ENCODE measurements around the gene TRAT1. TPM values are rescaled to one million over a fixed set of nuclear protein-coding genes. Genes with fewer than 3 reads are reported as not detected.

Gene TRAT1
- total RNA-seq, 1 experiment from 2014 or later: not detected

- H3K9me3 ChIP-seq (replicated peaks): no peaks in the 10 kb centered on the region
- H3K4me3 ChIP-seq: no peak overlapping the region
- DNase-seq (ENCODE audit: low read depth in 1 of 2, low spot score in 2 of 2): no peak
- H3K36me3 ChIP-seq: no peaks in the 10 kb centered on the region
- H3K27me3 ChIP-seq (replicated peaks): no peaks in the 10 kb centered on the region
- no peaks in the 10 kb centered on the region for H3K4me1 ChIP-seq (replicated peaks)
- H3K27ac ChIP-seq: no peak overlapping the region
Observed at GRCh38 chr3:108830991-108831614, 8.5 kb downstream of the TRAT1 start.

- Histone ChIP-seq H3K27me3 (replicated peaks) (no peaks in the 10 kb centered on the region), H3K4me3 (no peak overlapping the region), H3K9me3 (replicated peaks) (no peaks in the 10 kb centered on the region), H3K4me1 (replicated peaks) (no peaks in the 10 kb centered on the region), H3K27ac (no peak overlapping the region), H3K36me3 (no peaks in the 10 kb centered on the region)
- no peak for DNase-seq (ENCODE audit: low read depth in 1 of 2, low spot score in 2 of 2)
Observed at GRCh38 chr3:108833611-108834010, 11.0 kb downstream of the TRAT1 start.

- H3K36me3 ChIP-seq: no peaks in the 10 kb centered on the region
- H3K27me3 ChIP-seq (replicated peaks): no peaks in the 10 kb centered on the region
- no peak overlapping the region for H3K27ac ChIP-seq
- H3K9me3 ChIP-seq (replicated peaks): no peaks in the 10 kb centered on the region
- no peak overlapping the region for H3K4me3 ChIP-seq
- no peak for DNase-seq (ENCODE audit: low read depth in 1 of 2, low spot score in 2 of 2)
- no peaks in the 10 kb centered on the region for H3K4me1 ChIP-seq (replicated peaks)
Observed at GRCh38 chr3:108834551-108834950, 12.0 kb downstream of the TRAT1 start.

- Histone ChIP-seq H3K9me3 (replicated peaks) (no peaks in the 10 kb centered on the region), H3K36me3 (no peaks in the 10 kb centered on the region), H3K4me3 (no peak overlapping the region), H3K4me1 (replicated peaks) (no peaks in the 10 kb centered on the region), H3K27me3 (replicated peaks) (no peaks in the 10 kb centered on the region), H3K27ac (no peak overlapping the region)
- DNase-seq (ENCODE audit: low read depth in 1 of 2, low spot score in 2 of 2): no peak
Observed at GRCh38 chr3:108835101-108835500, 12.5 kb downstream of the TRAT1 start.

- Histone ChIP-seq H3K27me3 (replicated peaks) (no peaks in the 10 kb centered on the region), H3K4me1 (replicated peaks) (no peaks in the 10 kb centered on the region), H3K36me3 (no peaks in the 10 kb centered on the region), H3K9me3 (replicated peaks) (no peaks in the 10 kb centered on the region), H3K27ac (no peak overlapping the region), H3K4me3 (no peak overlapping the region)
- DNase-seq (ENCODE audit: low read depth in 1 of 2, low spot score in 2 of 2): no peak
Observed at GRCh38 chr3:108838436-108838835, 15.8 kb downstream of the TRAT1 start.

DNA sequence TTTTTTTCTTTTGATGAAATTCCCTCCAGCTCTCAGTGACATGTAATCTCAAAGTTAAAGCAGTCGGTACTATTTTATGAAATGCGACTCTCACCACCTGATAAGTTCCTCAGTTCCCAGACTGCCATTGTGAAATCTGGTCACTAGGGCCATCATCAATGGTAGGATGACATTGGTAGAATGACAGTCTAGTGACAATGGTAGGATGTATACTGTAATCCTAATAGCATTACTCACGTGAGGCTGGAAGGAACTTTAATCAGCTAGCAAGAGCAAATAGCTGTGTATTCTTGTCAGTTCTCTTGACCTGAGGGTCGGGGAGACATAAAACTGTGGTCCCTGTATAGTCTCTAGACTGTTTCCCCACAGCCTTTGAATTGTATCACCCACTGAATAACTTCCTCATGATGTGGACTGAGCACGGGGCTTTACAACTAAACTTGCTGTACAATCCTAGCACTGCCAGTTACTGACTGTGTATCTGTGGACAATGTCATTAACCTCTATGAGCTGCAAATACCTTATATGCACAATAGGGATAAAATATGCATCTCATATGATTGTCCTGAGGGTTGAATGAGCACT is 23.2 kb downstream of the TRAT1 start:
- no peak overlapping the region for H3K27ac ChIP-seq
- no peaks in the 10 kb centered on the region for H3K27me3 ChIP-seq (replicated peaks)
- H3K9me3 ChIP-seq (replicated peaks): no peaks in the 10 kb centered on the region
- H3K4me3 ChIP-seq: no peak overlapping the region
- H3K36me3 ChIP-seq: no peaks in the 10 kb centered on the region
- DNase-seq (ENCODE audit: low read depth in 1 of 2, low spot score in 2 of 2): no peak
- H3K4me1 ChIP-seq (replicated peaks): no peaks in the 10 kb centered on the region

DNA sequence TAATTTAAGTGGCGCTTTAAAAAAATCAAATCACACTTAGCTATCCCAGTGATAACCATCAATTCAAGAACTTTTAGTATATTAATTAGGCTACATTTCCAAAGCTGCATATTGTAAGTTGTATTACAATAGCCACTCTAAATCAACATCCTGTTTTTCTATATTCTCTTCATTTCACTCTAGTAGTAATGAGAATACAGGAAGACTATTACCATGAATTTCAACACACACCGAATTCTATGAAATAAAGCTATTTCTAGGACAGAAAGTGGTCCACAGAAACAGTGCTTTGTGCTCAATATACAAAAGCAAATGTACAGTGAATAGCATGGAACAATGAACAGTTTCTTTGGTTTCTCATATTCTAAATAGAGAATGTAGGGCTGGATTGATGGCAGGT is 24.6 kb downstream of the TRAT1 start:
- no peaks in the 10 kb centered on the region for H3K36me3 ChIP-seq
- no peak for DNase-seq (ENCODE audit: low read depth in 1 of 2, low spot score in 2 of 2)
- H3K4me3 ChIP-seq: no peak overlapping the region
- H3K27me3 ChIP-seq (replicated peaks): no peaks in the 10 kb centered on the region
- H3K4me1 ChIP-seq (replicated peaks): no peaks in the 10 kb centered on the region
- H3K9me3 ChIP-seq (replicated peaks): no peaks in the 10 kb centered on the region
- no peak overlapping the region for H3K27ac ChIP-seq

DNA sequence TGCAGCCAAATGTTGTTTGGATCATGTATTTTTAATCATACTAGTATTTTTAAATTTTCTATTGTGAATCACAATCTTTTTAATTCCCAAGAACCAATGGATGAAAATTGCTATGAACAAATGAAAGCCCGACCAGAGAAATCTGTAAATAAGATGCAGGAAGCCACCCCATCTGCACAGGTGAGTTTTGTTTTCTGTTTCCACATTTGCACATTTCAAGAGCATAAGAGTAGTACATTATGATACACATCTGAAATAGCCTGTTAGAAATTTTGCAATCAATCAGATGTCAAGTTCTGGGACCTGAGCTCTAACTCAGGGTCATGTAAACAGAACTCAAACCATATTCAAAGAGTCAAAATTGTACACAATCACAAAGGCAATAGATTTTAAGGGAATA is 26.5 kb downstream of the TRAT1 start:
- Histone ChIP-seq H3K27me3 (replicated peaks) (no peaks in the 10 kb centered on the region), H3K27ac (no peak overlapping the region), H3K4me1 (replicated peaks) (no peaks in the 10 kb centered on the region), H3K4me3 (no peak overlapping the region), H3K9me3 (replicated peaks) (no peaks in the 10 kb centered on the region), H3K36me3 (no peaks in the 10 kb centered on the region)
- DNase-seq (ENCODE audit: low read depth in 1 of 2, low spot score in 2 of 2): no peak

DNA sequence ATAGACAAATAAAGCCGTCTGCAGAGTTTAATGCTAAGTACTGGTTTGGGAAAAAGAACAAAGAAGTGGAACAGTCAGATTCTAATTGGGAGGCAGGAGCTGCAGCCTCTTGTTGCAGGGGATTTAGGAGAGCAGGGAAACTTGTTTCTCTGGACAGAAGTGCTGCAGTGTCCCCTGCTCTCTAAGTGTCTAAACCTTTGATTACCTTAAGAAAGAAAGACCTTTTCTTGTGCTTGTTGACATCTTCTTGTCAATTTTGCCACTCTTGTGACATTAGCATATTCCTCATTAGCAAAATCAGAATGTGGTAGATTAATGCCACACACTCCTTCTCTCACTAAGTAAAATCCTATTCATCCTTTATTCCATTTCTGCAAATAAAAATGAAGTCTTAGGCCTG is 38.8 kb downstream of the TRAT1 start:
- Histone ChIP-seq H3K27ac (no peak overlapping the region), H3K4me1 (replicated peaks) (peaks cover 16% of the 10 kb centered on the region), H3K4me3 (no peak overlapping the region), H3K9me3 (replicated peaks) (no peaks in the 10 kb centered on the region), H3K27me3 (replicated peaks) (0 out of 2 replicates have a peak, but pooled peaks cover under 1% of the 10 kb centered on the region), H3K36me3 (no peaks in the 10 kb centered on the region)
- no peak for DNase-seq (ENCODE audit: low read depth in 1 of 2, low spot score in 2 of 2)

- Histone ChIP-seq H3K27ac (peak overlapping the region; percentile 31), H3K4me1 (replicated peaks) (peaks cover 16% of the 10 kb centered on the region), H3K4me3 (no peak overlapping the region), H3K27me3 (replicated peaks) (no peaks in the 10 kb centered on the region), H3K36me3 (no peaks in the 10 kb centered on the region), H3K9me3 (replicated peaks) (no peaks in the 10 kb centered on the region)
- peak in 1 of 2 experiments; percentile 30 for DNase-seq (ENCODE audit: low read depth in 1 of 2, low spot score in 2 of 2)
Observed at GRCh38 chr3:108862865-108863798, 40.5 kb downstream of the TRAT1 start.

DNA sequence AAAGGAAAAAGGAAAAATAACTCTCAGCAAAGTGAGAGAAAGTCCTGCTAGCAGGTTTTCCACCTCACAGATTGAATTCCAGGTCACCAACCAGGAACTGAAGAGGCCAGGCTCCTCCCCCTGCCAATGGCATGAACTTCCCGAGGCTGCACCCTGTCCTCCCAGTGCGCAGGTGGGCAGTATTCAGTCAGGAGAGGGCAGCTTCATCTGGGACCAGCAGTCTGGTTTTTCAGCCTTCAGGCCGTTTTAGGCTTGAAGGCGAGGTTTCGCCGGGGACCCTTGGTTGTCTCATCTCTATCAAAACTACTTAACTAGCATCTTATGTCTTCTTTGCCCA is 41.2 kb downstream of the TRAT1 start:
- Histone ChIP-seq H3K27me3 (replicated peaks) (no peaks in the 10 kb centered on the region), H3K27ac (no peak overlapping the region), H3K4me1 (replicated peaks) (peaks cover 16% of the 10 kb centered on the region), H3K4me3 (no peak overlapping the region), H3K36me3 (no peaks in the 10 kb centered on the region), H3K9me3 (replicated peaks) (no peaks in the 10 kb centered on the region)
- DNase-seq (ENCODE audit: low read depth in 1 of 2, low spot score in 2 of 2): no peak

DNA sequence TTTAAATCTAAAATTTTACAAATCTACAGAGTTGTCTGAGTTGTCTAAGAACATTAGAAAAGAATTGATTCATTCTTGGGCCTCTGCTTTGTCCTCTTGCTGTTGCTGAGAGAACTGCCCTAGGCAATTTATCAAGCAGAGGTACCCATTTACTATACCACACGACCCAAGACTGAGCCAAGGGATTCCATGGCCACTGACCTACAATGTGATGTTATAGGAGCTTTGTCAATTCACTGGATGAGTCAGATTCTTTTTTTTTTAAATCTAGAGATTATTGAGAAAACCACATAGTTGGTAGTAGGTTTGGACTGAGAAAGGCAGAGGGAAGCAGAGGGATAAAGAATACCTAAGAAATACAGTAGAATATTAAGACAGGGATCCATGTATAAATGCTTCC is 55.3 kb downstream of the TRAT1 start:
- Histone ChIP-seq H3K9me3 (replicated peaks) (no peaks in the 10 kb centered on the region), H3K4me1 (replicated peaks) (no peaks in the 10 kb centered on the region), H3K36me3 (no peaks in the 10 kb centered on the region), H3K27me3 (replicated peaks) (no peaks in the 10 kb centered on the region; the same call in 1 of the 2 replicates), H3K27ac (no peak overlapping the region), H3K4me3 (no peak overlapping the region)
- no peak for DNase-seq (ENCODE audit: low read depth in 1 of 2, low spot score in 2 of 2)

- no peak overlapping the region for H3K27ac ChIP-seq
- no peaks in the 10 kb centered on the region; the same call in 1 of the 2 replicates for H3K27me3 ChIP-seq (replicated peaks)
- H3K4me3 ChIP-seq: no peak overlapping the region
- DNase-seq (ENCODE audit: low read depth in 1 of 2, low spot score in 2 of 2): no peak
- no peaks in the 10 kb centered on the region for H3K4me1 ChIP-seq (replicated peaks)
- no peaks in the 10 kb centered on the region for H3K36me3 ChIP-seq
- H3K9me3 ChIP-seq (replicated peaks): no peaks in the 10 kb centered on the region
Observed at GRCh38 chr3:108879915-108880314, 57.3 kb downstream of the TRAT1 start.

DNA sequence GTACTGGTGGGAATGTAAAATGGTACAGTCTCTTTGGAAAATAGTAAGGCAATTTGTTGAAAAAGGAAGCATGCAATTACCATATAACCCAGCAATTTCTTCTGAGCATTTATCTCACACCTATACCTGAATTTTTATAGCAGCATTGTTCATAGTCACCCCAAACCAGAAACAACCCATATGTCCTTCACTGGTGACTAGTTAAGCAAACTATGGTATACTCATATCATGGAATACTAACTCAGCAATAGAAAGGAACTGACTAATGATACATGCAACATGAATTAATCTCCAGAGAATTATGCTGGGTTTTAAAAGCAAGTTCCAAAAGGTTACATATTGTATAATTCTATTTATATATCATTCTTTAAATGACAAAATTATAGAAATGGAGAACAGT is 60.2 kb downstream of the TRAT1 start:
- Histone ChIP-seq H3K27me3 (replicated peaks) (no peaks in the 10 kb centered on the region; the same call in 1 of the 2 replicates), H3K4me1 (replicated peaks) (no peaks in the 10 kb centered on the region), H3K4me3 (no peak overlapping the region), H3K27ac (no peak overlapping the region), H3K9me3 (replicated peaks) (no peaks in the 10 kb centered on the region), H3K36me3 (no peaks in the 10 kb centered on the region)
- DNase-seq (ENCODE audit: low read depth in 1 of 2, low spot score in 2 of 2): no peak

Data from SJSA1 (cell line).